ENCODE results near the gene ONECUT2.

GRCh38 chr18:57434536-57435494, at the start of gene ONECUT2:
- no peak for TF ChIP-seq CTCF (IDR thresholded peaks at IDR 0.05; ENCODE audit: borderline replicate concordance, extremely low read depth, low read length, poor library complexity, severe bottlenecking)
- TF ChIP-seq EZH2 (IDR thresholded peaks at IDR 0.05; ENCODE audit: borderline replicate concordance, low read depth, low read length, severe bottlenecking): no peak

All from DND-41 (cell line).